HG03521 (cell line): ENCODE data around the gene ELL3.
"Not testable (repeated sequence)": the region's sequence is repeated elsewhere in the genome, so short reads cannot be mapped to it uniquely, and the experiment has no call there.

Source experiments
- ATAC-seq: cut with Tn5 transposase; IDR thresholded peaks from one replicate; pipeline ENCODE4 v1.9.1; 2021; ENCODE audit warnings: mild to moderate bottlenecking, moderate library complexity; ENCODE audit not compliant: unreplicated experiment

Gene ELL3

DNA sequence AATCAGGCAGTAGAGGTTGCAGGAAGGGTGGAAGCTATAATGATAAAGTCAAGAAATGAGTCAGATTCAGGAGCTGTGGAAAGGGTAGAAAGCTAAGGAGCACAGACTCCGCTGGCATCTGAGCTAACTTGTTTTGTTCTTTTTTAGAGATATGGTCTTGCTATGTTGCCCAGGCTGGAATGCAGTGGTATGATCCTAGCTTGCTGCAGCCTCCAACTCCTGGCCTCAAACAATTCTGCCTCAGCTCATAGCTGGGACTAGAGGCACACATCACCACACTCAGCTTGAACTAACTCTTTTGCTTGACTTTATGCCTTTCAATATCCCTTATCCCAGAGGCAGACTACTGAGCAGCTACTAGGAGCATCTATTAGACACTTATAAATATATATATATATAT lies 50.5 kb downstream of the ELL3 start:
- not testable (repeated sequence) for ATAC-seq

DNA sequence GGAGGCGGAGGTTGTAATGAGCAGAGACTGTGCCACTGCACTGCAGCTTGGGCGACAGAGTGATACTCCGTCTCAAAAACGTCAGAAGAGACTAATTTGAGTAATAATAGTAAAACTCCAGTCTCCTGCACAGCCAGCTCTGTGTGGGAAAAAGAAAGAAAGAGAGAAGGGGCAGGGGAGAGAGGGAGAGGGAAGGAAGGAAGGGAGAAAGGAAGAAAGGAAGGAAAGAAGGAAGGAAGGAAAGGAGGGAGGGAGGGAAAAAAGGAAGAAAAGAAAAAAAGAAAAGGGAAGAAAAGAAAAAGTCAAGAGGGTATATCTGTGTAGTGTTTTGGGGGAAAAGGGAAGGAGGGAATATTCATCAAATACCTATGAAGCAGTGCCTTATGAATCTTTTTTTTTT lies 53.6 kb downstream of the ELL3 start:
- ATAC-seq: no peak
